HG02588 (cell line): ENCODE measurements around the gene VPS39.

Source experiments
- ATAC-seq: cut with Tn5 transposase; IDR thresholded peaks from one replicate; pipeline ENCODE4 v1.9.1; 2021; ENCODE audit warnings: mild to moderate bottlenecking, moderate library complexity; ENCODE audit not compliant: unreplicated experiment

VPS39 gene

DNA sequence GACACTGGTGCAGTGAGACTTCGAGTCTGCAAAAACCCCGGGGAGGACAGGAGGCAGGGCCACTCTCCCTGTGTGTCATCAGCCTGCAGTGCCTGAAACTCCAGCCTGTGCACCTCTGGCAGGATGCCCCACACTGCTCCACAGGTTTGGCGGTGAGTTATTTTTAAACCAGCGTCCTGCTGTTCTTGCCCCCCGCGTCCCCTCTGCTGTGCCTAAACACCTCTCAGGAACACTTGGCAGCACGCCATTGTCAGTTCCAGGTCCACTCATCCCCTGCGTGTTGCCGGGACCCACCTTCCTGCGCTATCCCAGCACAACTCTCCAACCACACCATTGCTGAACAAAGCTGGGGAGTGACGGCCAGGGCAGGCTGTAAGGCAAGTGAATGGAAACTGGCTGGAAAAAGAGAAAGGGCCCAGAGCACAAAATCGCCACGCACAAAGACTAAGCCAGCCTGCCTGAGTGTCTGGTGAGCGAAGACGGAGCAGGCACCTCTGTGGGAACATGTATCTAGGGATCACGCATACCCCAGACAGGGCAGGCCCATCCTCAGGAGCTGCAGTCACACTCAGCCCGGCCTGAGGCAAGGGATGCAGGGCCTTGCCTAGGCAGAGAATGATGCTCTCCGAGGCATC is 48.6 kb downstream of the VPS39 start:
- no peak for ATAC-seq

DNA sequence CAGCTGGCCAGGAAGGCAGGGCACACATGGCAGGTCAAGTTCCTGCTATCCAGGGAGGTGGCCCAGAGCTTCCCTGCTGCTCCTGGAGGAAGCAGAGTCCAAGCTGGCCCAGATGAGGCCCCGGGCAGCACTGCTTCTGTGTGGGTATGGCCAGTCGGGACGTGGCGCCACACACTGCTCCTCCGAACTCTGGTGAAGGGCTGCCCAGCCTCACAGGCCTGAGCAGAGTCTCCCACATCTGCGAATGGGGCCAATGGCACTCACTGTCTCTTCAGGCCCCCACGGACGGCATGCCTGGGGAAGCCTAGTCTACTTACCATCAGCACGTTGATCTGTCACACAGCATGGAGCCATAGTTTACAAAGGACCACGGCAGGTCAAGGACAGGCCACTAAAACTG is 49.2 kb downstream of the VPS39 start:
- no peak for ATAC-seq

DNA sequence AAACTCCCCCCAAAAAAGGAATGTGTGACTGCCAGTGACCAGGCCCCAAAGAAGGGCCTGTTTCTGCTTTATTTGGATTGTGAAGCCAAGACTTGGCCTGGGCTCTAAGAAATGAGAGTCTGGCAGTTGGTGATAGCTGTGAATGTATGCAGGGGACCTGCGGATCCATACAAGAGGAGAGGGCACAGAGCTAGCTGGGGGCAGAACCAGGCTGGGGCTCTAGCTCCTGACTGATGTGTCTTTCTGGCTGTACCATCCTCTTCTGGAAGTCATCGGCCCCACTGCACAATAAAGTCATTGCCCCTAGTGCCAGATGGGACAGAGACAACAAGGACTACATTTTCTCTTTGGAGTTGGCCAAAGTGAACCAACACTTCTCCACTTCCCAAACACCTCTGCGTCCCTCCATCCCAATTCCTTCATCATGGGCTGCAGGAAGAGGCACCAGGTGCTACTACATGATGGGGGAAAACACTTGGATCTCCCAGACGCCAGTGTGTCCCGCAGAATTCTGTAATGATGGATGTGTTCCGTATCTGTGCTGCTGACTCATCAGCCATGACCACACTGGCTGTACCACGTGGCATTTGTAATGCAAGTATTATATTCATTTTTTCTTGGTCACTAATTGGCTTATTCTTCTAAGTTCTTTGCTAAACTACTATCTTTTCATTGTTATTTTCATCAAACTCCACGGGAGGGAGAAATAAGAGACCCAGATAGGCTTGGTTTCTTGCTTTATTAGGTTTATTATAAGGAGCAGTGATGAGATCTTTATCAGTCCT is 49.9 kb downstream of the VPS39 start:
- ATAC-seq = no peak

DNA sequence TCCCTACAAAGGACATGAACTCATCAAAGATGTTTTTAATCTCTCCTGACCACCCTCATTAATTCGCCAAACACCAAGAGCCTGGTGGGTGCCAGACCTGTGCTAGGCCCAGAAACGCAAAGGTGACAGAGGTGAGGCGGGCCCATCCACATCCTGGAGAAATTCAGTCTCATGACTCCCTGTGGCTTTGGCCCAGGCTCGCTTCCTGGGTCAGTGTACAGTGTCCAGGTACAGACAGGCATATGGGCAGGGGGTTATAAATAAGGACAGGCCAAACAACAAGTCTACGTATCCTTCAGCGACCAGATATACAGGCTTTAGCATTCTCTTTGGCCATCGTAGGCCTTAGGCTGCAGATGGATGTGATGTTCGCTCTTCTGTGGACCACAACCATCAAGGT is 50.7 kb downstream of the VPS39 start:
- no peak for ATAC-seq

DNA sequence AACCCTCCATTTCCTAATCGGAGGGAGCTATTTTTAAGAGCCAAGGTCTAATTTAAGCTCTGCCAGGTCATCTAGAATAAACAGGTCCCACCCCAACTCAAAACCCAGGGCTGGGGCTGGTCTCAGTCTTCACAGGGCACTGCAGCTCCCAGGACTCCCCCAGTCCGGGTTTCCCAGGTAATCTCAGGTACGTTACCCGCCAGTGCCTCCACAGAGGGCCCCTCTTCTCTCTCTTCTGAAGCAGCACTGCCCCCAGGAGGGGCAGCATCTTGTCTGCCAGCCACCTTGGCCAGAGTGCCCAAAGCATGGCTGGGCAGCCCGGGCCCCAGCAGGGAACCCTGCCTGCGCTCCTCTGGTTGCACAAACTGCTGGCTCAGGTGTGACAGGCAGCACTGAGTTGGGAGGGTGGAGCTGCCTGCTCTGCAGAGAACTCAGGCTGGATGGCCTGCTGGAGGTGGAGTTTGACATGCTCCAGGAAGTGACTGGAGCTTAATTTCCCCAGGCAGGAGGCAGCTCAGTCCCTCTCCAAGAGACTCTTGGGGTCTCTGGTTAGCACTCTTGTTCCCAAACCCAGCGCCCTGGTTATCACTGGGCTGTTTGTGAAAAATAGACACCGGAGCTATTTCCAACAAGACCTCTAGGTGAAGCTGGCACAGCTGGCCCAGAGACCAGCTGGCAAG is 51.7 kb downstream of the VPS39 start, which contains the start of gene PLA2G4F:
Gene PLA2G4F, minus strand, starts transcription at position 394 of the 680 bp plus-strand sequence. Its CDS starts 87 bp downstream, at position 307.
- no peak for ATAC-seq

DNA sequence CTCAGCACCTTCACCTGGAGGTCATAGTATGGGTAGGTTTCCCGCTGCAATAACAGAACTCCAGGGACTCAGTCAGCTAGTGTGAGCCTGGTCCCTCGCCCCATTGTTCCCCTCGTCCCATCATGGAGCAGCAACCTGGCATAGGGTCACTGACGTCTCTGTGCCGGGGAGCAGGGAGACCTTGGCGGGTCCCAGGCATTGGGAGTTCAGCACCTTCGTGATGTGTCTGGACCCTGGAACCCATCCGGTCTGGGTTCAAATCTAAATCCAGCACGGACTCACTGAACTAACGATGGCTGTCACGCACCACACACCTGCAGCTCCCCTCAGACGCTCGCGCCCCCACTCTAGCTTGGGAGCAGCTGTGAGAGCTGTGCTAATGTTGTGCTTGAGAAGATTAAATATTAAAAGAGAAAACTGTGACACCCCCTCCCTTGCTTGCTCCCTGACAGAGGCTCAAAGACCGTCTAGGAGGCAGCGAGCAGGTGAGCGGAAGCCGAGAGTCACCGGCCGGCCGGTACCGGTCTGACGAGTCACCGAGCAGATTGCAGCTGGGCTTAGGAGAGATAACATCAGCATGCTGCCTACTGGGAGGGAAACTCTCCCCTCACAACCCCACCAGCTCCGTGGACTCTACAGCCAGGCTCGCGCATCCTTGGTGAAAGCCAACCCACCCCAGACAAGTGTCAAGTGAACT is 52.4 kb downstream of the VPS39 start:
- ATAC-seq = no peak

DNA sequence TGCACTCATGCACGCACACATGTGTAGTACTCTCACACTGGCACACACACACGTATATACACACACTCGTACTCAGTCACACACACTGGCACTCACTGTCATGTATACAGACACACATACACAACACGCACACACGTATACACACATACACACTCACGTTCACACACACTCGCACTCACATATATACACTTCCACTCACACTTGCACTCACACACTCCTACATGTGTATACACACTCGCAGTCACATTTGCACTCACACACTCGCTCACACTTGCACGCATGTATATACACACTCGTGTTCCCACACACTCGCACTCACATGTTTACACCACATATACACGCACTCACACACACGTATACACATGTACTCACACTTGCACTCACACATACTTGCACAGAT is 53.1 kb downstream of the VPS39 start:
- ATAC-seq = no peak

DNA sequence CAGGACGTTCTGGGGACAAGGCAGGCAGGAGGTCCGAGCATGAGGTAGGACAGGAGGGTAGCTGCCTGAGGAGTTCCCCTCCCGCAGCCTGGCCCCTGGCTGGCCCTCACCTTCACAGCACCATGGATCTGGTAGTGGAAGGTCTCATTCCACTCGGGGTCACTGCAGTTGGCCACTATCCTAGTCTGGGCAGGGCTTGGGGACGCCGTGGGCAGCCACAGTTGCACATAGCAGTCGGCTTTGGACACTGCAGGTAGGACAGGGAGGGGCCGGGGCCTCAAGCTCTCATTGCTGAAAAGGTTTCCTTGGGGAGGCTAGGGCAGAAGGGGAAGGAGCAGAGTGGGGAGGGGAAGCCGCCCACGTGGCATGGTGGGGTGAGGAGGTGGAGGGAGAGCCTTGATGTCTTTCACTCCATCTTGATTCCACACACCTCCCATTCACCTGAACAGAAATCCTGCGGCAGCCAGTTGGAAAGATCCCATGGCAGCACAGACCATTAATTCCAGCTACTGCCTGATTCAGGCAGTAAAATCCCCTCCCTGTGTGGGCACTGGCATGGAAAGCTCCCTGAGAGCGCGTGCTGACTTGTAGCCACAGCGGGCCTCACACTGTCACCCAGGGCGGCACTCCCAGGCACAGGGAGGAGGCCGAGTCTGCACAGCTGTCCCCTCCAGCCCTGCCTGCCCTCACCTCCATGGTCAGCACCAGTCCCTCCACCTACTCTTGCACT is 53.7 kb downstream of the VPS39 start:
- no peak for ATAC-seq

DNA sequence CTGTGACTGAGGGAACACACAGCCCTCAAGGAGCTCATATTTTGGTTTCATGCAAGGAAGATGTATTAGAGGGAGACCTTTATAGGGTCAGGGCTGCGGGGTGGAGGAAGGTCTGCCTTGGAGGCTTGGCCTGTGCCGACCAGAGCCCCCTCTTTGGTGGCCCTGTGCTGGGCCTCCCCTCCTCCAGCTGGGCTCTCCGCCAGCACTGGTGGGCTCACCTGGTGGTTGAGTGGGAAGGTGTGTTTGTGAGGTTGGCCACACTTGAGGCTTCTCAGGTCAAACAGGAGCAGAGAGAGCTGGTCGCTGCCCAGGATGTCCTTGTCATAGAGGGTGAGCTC is 54.3 kb downstream of the VPS39 start:
- no peak for ATAC-seq

DNA sequence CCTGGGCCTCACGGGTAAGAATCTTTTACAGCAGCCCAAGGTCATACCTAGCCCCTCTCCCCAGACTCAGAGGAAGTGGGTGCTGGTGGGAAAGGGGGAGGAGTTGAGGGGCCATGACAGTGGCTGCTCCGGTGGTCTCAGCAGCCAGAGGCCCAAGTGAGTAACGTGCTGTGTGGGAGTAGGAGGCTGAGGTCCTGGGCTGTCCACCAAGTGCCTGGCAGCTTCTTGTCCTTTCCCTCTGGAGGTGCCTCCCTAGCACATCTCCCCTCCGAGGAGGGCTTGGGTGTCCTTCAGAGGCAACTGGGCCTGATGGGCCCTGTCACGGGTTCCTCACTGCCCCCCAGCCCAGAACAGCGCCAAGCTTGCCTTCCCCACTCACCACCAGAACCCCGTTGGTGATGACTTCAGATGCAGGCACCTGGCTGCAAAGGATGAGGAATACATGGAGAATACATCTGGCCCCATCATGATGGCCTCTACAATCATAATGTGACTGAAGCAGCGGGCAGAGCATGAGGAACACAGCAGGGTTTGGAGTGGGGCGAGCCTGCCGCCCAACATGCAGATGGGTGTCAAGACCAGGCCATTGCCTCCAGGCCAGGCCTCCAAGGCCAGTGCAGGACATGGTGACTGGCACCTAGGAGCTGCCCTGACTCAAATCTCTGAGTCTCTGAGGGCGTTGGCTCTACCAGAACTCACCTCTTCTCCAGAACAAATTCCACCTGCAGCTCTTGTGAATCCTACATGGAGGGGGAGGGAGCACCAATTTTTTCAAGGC is 55.0 kb downstream of the VPS39 start:
- no peak for ATAC-seq

DNA sequence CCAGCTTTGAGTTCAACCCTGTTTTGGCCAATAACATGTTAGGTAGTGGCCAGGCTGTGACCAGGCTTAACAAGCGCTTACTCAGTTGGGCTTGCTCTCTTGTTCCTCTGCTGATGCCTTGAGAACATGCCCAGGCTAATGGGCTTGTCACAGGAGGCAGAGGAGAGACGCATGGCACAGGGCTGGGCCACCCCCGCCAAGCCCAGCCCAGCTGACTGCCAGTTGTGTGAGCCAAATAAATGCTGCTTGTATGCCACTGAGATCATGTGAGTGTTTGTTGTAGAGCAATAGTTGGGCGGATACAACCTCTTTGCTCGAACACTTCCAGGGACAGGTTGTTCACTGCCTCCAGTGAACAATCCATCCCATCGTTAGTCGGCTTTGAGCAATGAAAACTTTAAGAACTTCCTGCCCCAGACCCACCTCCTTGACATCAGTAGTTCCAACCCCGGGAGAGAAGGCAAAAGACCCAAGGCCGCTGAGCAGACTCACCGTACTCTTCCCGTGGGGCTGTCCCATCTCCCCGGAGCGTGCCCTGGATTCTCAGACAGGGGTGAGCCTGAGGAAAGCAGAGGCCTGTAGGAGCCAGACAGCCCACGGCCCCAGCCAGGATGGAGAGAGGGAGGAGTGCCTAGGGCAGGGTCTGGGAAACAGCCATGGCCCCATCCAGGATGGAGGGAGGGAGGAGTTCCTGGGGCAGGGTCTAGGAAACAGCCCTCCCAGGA is 55.7 kb downstream of the VPS39 start:
- ATAC-seq = no peak

DNA sequence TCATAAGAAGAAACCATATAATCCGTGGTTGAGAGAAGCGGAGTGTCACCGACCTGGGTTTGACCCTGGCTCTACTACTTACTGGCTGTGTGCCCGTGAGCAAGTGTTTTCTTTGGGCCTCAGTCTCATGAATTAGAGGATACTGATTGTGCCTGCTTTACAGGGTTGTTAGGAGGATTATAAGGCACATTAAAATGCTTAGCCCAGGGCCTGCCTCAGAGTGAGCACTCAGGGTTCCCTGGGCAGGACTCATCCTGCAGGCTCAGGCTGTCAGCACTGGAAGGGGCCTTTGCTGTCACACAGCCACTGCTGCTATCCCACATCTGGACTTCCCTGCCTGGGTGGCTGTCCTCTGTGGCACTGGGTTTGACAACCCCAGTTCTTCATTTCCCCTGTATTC is 56.4 kb downstream of the VPS39 start:
- no peak for ATAC-seq

DNA sequence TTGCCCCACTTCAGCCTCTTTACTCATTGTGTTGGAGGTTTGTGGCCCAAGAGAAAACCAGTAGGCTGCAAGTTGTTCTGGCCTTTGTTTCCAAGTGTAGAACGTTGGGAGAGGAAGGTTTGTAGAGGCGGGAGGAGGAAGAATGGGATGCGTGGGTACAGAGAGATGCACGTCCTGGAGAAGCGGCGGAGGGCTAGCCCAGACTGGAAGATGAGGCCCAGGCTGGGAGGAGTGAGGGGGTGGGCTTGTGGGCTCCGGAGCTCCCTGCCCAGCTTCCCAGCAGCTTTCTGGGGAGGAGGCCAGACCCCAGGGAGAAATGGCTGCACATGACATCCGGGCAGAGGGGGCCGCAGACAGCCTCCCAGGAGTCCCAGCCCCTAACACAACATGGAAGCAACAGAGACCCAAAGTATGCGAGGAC is 57.0 kb downstream of the VPS39 start:
- ATAC-seq = no peak

DNA sequence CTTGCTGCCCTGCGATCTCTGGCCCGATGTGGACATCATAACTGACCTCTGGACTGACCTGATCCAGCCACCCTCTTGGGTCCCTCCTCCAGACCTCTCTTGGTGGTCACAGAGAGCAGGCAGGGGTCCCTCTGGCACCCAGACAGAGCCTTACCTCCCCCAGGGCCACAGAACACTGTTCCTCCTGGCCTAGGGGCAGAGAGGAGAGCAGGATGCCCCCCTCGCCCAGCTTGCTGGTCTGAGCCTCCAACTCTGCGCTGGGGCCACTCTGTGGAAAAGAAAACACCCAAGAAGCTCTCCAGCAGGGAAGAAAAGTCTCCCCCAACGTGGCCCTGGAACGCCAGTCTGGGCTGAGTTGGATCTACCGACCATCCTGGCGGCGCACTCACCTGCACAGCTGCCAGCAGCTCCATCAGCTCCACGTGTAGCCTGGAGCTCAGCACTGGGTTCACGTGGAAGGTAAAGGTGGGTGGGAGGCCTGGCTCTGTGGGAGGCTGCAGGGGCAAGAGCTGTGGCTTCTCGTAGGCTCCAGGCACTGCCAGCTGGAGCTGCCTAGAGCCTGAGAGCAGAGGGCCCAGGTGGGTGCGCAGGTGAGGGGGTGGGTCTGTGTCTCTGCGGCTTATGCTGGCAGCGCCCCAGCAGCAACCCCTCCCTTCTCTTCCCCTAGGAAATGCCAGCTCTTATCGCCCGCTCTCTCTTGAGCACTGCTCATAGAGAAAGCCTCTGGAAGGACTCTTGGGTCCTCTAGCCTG is 57.7 kb downstream of the VPS39 start:
- no peak for ATAC-seq

DNA sequence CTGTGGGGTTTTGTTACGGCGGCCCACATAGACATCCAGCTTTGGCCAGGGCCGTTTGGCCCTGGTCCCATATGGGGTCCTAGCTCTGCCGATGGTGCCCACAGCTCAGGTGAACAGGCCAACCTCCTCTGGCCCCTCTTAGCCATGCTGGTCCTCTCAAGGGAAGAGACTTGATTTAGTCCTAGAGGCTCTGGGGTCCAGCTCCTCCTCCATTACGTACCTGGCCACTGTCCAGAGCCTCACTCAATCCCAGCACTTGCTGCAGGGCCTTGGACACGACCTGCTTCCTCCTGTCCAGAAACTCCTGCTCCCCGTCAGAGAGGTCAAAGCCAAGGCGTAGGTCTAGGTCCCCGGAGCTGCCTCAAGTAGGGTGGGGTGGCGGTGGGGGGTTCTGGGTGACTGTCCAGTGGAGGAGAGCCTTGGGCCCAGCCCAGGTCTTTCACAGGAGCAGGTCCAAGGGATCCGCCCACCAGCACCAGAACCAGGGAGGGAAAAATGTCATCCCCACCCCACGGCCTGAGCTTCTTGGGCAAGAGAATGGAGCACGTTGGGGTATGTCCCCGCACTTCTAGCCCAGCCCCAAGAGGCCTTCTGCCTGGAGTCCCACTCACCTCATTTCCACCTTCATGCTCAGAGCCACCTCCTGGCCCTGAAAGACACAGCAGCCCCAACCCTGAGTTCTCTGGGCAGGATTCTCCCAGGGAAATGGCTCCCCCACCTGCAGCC is 58.4 kb downstream of the VPS39 start:
- ATAC-seq = no peak

DNA sequence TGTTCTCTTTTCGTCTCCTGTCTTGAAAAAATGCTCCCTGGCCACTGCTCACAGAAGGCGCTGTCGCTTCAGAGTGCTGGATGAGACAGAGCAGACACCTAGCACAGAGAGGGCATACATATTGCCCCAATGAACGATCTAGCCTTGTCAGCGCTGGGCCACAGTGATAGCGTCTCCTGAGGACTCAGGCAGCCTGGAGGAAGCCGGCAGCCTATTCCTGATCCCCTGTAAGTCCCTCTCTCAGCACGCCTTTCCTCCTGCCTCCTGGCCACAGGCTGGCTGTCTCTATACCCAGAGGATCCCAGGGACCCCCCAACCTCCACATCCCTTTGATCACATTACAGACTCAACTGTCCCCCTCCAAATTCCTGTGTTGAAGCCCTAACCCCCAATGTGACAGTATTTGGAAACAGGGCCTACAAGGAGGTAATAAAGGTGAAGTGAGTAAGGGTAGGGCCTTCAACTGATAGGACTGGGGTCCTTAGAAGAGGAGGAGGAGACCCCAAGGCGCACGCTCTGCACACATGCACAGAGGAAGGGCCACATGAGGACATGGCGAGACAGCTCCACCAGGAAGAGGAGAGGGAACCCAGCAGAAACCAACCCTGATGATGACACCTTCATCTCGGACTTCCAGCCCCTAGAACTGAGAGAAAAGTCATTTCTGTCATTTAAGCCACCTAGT is 59.2 kb downstream of the VPS39 start:
- ATAC-seq = no peak

DNA sequence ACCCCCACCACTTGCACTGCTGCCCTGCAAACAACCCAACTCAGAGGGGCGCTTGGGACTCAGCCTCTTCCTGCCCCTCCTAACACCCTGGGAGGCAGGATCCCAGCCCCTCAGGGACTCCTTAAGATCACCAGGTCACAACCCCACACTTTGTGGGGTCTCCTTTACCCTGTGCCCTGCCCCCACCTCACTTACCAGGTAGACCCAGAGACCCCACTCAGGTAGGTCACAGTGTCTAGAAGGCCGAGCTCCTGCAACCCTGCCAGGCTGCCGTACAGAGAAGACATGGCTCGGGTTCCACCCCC is 60.7 kb downstream of the VPS39 start:
- no peak for ATAC-seq
